Dermis microvascular lymphatic vessel endothelial cell (primary cell): ENCODE data around the gene CEP85L. TPM values are rescaled to one million over a fixed set of nuclear protein-coding genes. Genes with fewer than 3 reads are reported as not detected.
A peak's percentile ranks its signal among the peaks of the same experiment; 100 is the strongest.

Source experiments
- DNase-seq, 2 donors: peaks; one replicate each; pipeline versions ENCODE4 v3.0.0 to v3.0.0-alpha.2; 2010; ENCODE audit warnings: low read depth in 2 of 2
- total RNA-seq: library from RNA; depleted of rRNA; stranded (reverse); fragments of >200 nt; gene quantifications from 2 replicates; pipeline ENCODE4 v1.2.1, GENCODE V29; 2014

Gene CEP85L
- total RNA-seq, 1 donor from 2014 or later = 5.6 TPM

- DNase-seq = no peak
Observed at GRCh38 chr6:118621799-118622470, 29.5 kb downstream of the CEP85L start.

- DNase-seq = no peak
Observed at GRCh38 chr6:118620202-118620601, 31.2 kb downstream of the CEP85L start.

GRCh38 chr6:118618676-118619377 lies 32.6 kb downstream of the CEP85L start:
- DNase-seq = peak; percentile 24 to 50

GRCh38 chr6:118617417-118617816 lies 34.0 kb downstream of the CEP85L start:
- no peak for DNase-seq

GRCh38 chr6:118611334-118611733 lies 40.1 kb downstream of the CEP85L start:
- no peak for DNase-seq

GRCh38 chr6:118606858-118607257 lies 44.5 kb downstream of the CEP85L start:
- no peak for DNase-seq

GRCh38 chr6:118606268-118606667 lies 45.1 kb downstream of the CEP85L start:
- DNase-seq = no peak

- DNase-seq = no peak
Observed at GRCh38 chr6:118603372-118603771, 48.0 kb downstream of the CEP85L start.

- DNase-seq = no peak
Observed at GRCh38 chr6:118602300-118602699, 49.1 kb downstream of the CEP85L start.

GRCh38 chr6:118598324-118598723 lies 53.1 kb downstream of the CEP85L start:
- DNase-seq = no peak

- no peak for DNase-seq
Observed at GRCh38 chr6:118597636-118598035, 53.8 kb downstream of the CEP85L start.

- no peak for DNase-seq
Observed at GRCh38 chr6:118596774-118597320, 54.5 kb downstream of the CEP85L start.

GRCh38 chr6:118594877-118595276 lies 56.5 kb downstream of the CEP85L start:
- no peak for DNase-seq

- no peak for DNase-seq
Observed at GRCh38 chr6:118591897-118592296, 59.5 kb downstream of the CEP85L start.

- DNase-seq = peak in 1 of 2 donors; percentile 9
Observed at GRCh38 chr6:118589649-118590365, 61.6 kb downstream of the CEP85L start.

GRCh38 chr6:118589186-118589585 lies 62.2 kb downstream of the CEP85L start:
- DNase-seq = peak in 1 of 2 donors; percentile 21

GRCh38 chr6:118588626-118589025 lies 62.8 kb downstream of the CEP85L start:
- no peak for DNase-seq

GRCh38 chr6:118586746-118587485 lies 64.5 kb downstream of the CEP85L start:
- DNase-seq = no peak

- DNase-seq = no peak
Observed at GRCh38 chr6:118584911-118585310, 66.5 kb downstream of the CEP85L start.

GRCh38 chr6:118581489-118581959 lies 69.9 kb downstream of the CEP85L start:
- no peak for DNase-seq
